GM12878 (cell line): ENCODE data around the gene B4GALT3. TPM values are rescaled to one million over a fixed set of nuclear protein-coding genes. Genes with fewer than 3 reads are reported as not detected.
A peak's percentile ranks its signal among the peaks of the same experiment; 100 is the strongest.

Source experiments
- CBFB ChIP-seq: IDR thresholded peaks from 2 replicates; pipeline ENCODE4 v1.6.1; 2016; ENCODE audit warnings: antibody characterized with exemption, low read depth
- FOXK2 ChIP-seq: fragments of 450-650 bp; IDR thresholded peaks from 2 replicates; pipeline ENCODE4 v1.6.1; 2017; ENCODE audit warnings: mild to moderate bottlenecking, moderate library complexity
- HDAC2 ChIP-seq: fragments of 200-600 bp; sonication (generic); IDR thresholded peaks from 2 replicates; pipeline ENCODE4 v1.6.1; 2017
- IKZF1 ChIP-seq: fragments of 450-650 bp; conservative IDR thresholded peaks from 2 replicates; pipeline ENCODE4 v1.6.1; 2017; ENCODE audit warnings: antibody characterized with exemption, mild to moderate bottlenecking
- MXI1 ChIP-seq: fragments of 150-350 bp; IDR thresholded peaks from 2 replicates; pipeline ENCODE4 v1.6.1; 2011; ENCODE audit warnings: low read depth, mild to moderate bottlenecking, inconsistent platforms, low read length, improper control_type of control experiment
- PML ChIP-seq: IDR thresholded peaks from 2 replicates; pipeline ENCODE4 v1.6.1; 2012; ENCODE audit warnings: low read length, inconsistent platforms
- POU2F2 ChIP-seq: IDR thresholded peaks from 3 replicates; pipeline ENCODE4 v1.6.1; 2011; ENCODE audit warnings: low read depth, mild to moderate bottlenecking, low read length, borderline replicate concordance
- RAD51 ChIP-seq: fragments of 450-650 bp; IDR thresholded peaks from 2 replicates; pipeline ENCODE4 v1.6.1; 2016; ENCODE audit warnings: moderate library complexity, mild to moderate bottlenecking, inconsistent platforms
- RELA ChIP-seq: fragments of 450-650 bp; IDR thresholded peaks from 2 replicates; pipeline ENCODE4 v1.8.0; 2014; ENCODE audit warnings: borderline replicate concordance; ENCODE audit not compliant: partially characterized antibody
- SMAD5 ChIP-seq: IDR thresholded peaks from 2 replicates; pipeline ENCODE4 v1.6.1; 2016; ENCODE audit warnings: antibody characterized with exemption, low read depth
- SRF ChIP-seq, 2 experiments: IDR thresholded peaks; 2 replicates each; pipeline ENCODE4 v1.6.1; 2011; ENCODE audit warnings: low read depth in 2 of 2, low read length in 2 of 2, mild to moderate bottlenecking in 1 of 2, moderate library complexity in 1 of 2
- TARDBP ChIP-seq: IDR thresholded peaks from 2 replicates; pipeline ENCODE4 v1.6.1; 2016; ENCODE audit warnings: borderline replicate concordance
- polyA plus RNA-seq, 11 experiments: library from polyadenylated mRNA; depleted of rRNA in 4 of 11; unstranded in 6 of 11; stranded (reverse) in 5 of 11; fragments of >200 nt; fragmentation: Nextera tagmentation in 4 of 11; fragmentation: Illumina TruSeq in 1 of 11; extraction: Ambion mirVana in 4 of 11; extraction: Trizol in 1 of 11; gene quantifications; 1 replicate in 1 of 11; 2 replicates in 10 of 11; pipeline versions ENCODE4 v1.2.1 to v1.2.3, GENCODE V29; 2011 to 2016; ENCODE audit warnings: inconsistent platforms in 2 of 11, missing spikeins in 2 of 11, low read depth in 1 of 11
- total RNA-seq, 4 experiments: library from RNA; depleted of rRNA in 3 of 4; stranded (reverse); fragments of >200 nt in 3 of 4; fragmentation: Illumina TruSeq in 1 of 4; extraction: Trizol in 1 of 4; gene quantifications; 2 replicates each; pipeline versions ENCODE4 v1.2.1 to v1.2.3, GENCODE V29; 2013 to 2021
- TF ChIP-seq, protein P1 (sequence below): fragments of 450-650 bp; IDR thresholded peaks from 2 replicates; pipeline ENCODE4 v1.6.1; 2014; ENCODE audit warnings: mild to moderate bottlenecking
- TF ChIP-seq, protein P2 (sequence below): IDR thresholded peaks from 2 replicates; pipeline ENCODE4 v1.6.1; 2012; ENCODE audit warnings: mild to moderate bottlenecking, low read depth, low read length
- TF ChIP-seq, protein P3 (sequence below): IDR thresholded peaks from 2 replicates; pipeline ENCODE4 v1.6.1; 2012; ENCODE audit warnings: low read depth, low read length, improper control_type of control experiment
- TF ChIP-seq, protein P4 (sequence below), 3 experiments: IDR thresholded peaks in 2 of 3; conservative IDR thresholded peaks in 1 of 3; 2 replicates each; pipeline ENCODE4 v1.5.1; 2011; ENCODE audit warnings: low read depth in 3 of 3, low read length in 3 of 3, mild to moderate bottlenecking in 3 of 3, control low read depth in 2 of 3, moderate library complexity in 2 of 3, inconsistent platforms in 1 of 3, mixed read lengths in 1 of 3; ENCODE audit not compliant: control insufficient read depth in 2 of 3, insufficient read depth in 1 of 3; ENCODE audit errors: extremely low read depth in 1 of 3
- TF ChIP-seq, protein P5 (sequence below): fragments of 450-650 bp; IDR thresholded peaks from 2 replicates; pipeline ENCODE4 v1.6.1; 2016; ENCODE audit warnings: mild to moderate bottlenecking
- TF ChIP-seq, protein P6 (sequence below): fragments of 450-650 bp; IDR thresholded peaks from 2 replicates; pipeline ENCODE4 v1.6.1; 2016; ENCODE audit warnings: mild to moderate bottlenecking

B4GALT3 gene
- total and polyA plus RNA-seq, 10 of the 15 experiments (the other 5 are each of a cell fraction or from before 2014, with no cell fraction given), result 27.1 to 58.9 (median 42.6) TPM

DNA sequence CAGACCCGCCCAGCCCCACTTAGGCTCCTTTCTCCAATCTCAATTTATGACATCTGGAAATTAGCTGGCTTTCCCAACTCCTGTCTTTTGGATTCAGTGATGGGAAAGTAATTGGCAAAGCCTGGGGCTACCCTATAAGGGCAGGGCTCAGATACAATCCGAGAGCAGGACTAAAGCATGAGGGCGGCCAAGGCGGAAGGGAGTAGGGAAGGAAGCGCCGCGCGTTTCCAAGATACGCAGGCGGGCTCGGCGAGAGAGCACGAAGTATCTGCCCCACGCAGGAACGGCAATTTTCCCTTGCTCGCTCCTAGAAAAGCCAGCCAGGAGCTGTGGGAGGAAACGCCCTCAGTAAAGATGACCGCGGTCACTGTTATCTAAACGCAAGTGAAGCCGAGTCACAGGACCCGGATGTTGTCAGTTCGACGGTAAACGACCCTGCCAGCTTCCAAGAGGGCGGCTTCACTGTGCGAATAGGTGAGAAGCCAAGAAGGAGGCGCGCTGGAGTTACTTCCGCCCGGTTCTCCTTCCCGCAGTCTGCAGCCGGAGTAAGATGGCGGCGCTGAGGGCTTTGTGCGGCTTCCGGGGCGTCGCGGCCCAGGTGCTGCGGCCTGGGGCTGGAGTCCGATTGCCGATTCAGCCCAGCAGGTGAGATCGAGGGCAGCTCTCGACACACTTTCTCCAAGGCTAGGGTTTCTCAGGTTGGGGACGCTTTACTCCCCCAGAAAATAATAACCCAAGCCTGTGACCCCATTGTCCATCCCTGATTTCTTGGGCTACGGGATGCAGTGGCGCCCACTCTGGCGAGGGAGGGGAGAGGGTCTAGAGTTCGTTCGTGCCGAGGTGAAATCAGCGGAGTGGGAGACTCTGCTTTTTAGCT is 24.8 kb upstream of the B4GALT3 start, which contains the start of gene NDUFS2 (continued):
- TF ChIP-seq PML (no peak), RAD51 (peak; percentile 37; the same call in 1 of the 2 replicates), SMAD5 (peak; percentile 91), SRF (IDR thresholded peaks at IDR 0.05; ENCODE audit: low read depth in 2 of 2, low read length in 2 of 2) (0 out of 4 replicates have a peak, but pooled peaks of 1 of the 2 experiments have one; percentile 60), MXI1 (peak; percentile 53; the same call in 1 of the 2 replicates), FOXK2 (peak; percentile 77), HDAC2 (no peak), POU2F2 (0 out of 3 replicates have a peak, but pooled peaks have one; percentile 58), CBFB (peak; percentile 82; the same call in 1 of the 2 replicates), IKZF1 (peak; percentile 98), RELA (no peak), TARDBP (peak; percentile 88)
- TF ChIP-seq, protein P1, sequence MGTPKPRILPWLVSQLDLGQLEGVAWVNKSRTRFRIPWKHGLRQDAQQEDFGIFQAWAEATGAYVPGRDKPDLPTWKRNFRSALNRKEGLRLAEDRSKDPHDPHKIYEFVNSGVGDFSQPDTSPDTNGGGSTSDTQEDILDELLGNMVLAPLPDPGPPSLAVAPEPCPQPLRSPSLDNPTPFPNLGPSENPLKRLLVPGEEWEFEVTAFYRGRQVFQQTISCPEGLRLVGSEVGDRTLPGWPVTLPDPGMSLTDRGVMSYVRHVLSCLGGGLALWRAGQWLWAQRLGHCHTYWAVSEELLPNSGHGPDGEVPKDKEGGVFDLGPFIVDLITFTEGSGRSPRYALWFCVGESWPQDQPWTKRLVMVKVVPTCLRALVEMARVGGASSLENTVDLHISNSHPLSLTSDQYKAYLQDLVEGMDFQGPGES, result peak; percentile 49; the same call in 1 of the 2 replicates
- TF ChIP-seq, protein P2, sequence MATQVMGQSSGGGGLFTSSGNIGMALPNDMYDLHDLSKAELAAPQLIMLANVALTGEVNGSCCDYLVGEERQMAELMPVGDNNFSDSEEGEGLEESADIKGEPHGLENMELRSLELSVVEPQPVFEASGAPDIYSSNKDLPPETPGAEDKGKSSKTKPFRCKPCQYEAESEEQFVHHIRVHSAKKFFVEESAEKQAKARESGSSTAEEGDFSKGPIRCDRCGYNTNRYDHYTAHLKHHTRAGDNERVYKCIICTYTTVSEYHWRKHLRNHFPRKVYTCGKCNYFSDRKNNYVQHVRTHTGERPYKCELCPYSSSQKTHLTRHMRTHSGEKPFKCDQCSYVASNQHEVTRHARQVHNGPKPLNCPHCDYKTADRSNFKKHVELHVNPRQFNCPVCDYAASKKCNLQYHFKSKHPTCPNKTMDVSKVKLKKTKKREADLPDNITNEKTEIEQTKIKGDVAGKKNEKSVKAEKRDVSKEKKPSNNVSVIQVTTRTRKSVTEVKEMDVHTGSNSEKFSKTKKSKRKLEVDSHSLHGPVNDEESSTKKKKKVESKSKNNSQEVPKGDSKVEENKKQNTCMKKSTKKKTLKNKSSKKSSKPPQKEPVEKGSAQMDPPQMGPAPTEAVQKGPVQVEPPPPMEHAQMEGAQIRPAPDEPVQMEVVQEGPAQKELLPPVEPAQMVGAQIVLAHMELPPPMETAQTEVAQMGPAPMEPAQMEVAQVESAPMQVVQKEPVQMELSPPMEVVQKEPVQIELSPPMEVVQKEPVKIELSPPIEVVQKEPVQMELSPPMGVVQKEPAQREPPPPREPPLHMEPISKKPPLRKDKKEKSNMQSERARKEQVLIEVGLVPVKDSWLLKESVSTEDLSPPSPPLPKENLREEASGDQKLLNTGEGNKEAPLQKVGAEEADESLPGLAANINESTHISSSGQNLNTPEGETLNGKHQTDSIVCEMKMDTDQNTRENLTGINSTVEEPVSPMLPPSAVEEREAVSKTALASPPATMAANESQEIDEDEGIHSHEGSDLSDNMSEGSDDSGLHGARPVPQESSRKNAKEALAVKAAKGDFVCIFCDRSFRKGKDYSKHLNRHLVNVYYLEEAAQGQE, result no peak
- TF ChIP-seq, protein P3, sequence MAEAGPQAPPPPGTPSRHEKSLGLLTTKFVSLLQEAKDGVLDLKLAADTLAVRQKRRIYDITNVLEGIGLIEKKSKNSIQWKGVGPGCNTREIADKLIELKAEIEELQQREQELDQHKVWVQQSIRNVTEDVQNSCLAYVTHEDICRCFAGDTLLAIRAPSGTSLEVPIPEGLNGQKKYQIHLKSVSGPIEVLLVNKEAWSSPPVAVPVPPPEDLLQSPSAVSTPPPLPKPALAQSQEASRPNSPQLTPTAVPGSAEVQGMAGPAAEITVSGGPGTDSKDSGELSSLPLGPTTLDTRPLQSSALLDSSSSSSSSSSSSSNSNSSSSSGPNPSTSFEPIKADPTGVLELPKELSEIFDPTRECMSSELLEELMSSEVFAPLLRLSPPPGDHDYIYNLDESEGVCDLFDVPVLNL, result no peak
- TF ChIP-seq, protein P4, sequence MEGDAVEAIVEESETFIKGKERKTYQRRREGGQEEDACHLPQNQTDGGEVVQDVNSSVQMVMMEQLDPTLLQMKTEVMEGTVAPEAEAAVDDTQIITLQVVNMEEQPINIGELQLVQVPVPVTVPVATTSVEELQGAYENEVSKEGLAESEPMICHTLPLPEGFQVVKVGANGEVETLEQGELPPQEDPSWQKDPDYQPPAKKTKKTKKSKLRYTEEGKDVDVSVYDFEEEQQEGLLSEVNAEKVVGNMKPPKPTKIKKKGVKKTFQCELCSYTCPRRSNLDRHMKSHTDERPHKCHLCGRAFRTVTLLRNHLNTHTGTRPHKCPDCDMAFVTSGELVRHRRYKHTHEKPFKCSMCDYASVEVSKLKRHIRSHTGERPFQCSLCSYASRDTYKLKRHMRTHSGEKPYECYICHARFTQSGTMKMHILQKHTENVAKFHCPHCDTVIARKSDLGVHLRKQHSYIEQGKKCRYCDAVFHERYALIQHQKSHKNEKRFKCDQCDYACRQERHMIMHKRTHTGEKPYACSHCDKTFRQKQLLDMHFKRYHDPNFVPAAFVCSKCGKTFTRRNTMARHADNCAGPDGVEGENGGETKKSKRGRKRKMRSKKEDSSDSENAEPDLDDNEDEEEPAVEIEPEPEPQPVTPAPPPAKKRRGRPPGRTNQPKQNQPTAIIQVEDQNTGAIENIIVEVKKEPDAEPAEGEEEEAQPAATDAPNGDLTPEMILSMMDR (IDR thresholded peaks at IDR 0.05 in 2 of 3, conservative IDR thresholded peaks at IDR 0.05 in 1 of 3; ENCODE audit: control insufficient read depth in 2 of 3, extremely low read depth in 1 of 3, insufficient read depth in 1 of 3, low read depth in 3 of 3, low read length in 3 of 3), result peak in 1 of 3 experiments; percentile 5; a peak in 2 of 6 replicates
- TF ChIP-seq, protein P5, sequence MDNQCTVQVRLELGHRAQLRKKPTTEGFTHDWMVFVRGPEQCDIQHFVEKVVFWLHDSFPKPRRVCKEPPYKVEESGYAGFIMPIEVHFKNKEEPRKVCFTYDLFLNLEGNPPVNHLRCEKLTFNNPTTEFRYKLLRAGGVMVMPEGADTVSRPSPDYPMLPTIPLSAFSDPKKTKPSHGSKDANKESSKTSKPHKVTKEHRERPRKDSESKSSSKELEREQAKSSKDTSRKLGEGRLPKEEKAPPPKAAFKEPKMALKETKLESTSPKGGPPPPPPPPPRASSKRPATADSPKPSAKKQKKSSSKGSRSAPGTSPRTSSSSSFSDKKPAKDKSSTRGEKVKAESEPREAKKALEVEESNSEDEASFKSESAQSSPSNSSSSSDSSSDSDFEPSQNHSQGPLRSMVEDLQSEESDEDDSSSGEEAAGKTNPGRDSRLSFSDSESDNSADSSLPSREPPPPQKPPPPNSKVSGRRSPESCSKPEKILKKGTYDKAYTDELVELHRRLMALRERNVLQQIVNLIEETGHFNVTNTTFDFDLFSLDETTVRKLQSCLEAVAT, result peak; percentile 97
- TF ChIP-seq, protein P6, sequence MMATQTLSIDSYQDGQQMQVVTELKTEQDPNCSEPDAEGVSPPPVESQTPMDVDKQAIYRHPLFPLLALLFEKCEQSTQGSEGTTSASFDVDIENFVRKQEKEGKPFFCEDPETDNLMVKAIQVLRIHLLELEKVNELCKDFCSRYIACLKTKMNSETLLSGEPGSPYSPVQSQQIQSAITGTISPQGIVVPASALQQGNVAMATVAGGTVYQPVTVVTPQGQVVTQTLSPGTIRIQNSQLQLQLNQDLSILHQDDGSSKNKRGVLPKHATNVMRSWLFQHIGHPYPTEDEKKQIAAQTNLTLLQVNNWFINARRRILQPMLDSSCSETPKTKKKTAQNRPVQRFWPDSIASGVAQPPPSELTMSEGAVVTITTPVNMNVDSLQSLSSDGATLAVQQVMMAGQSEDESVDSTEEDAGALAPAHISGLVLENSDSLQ, result peak; percentile 27; the same call in 1 of the 2 replicates
